Suppressor macrophage treated with lipopolysaccharide for 4 hours (primary cell): ENCODE measurements around the gene HDAC11.
"Not testable (repeated sequence)": the region's sequence is repeated elsewhere in the genome, so short reads cannot be mapped to it uniquely, and the experiment has no call there.

Source experiments
- DNase-seq: peaks from one replicate; pipeline ENCODE4 v3.0.0-alpha.2; 2020

Gene HDAC11

GRCh38 chr3:13479582-13480339 lies at the start of gene HDAC11:
Gene HDAC11, plus strand, starts transcription at chr3:13480306. Its CDS starts 42 bp downstream, at chr3:13480348.
- peak; percentile 99 for DNase-seq

GRCh38 chr3:13430411-13430875 lies 49.7 kb upstream of the HDAC11 start:
- not testable (repeated sequence) for DNase-seq

GRCh38 chr3:13432093-13432492 lies 48.0 kb upstream of the HDAC11 start:
- no peak for DNase-seq

GRCh38 chr3:13433912-13434311 lies 46.2 kb upstream of the HDAC11 start:
- no peak for DNase-seq

- DNase-seq, result not testable (repeated sequence)
Observed at GRCh38 chr3:13436213-13436612, 43.9 kb upstream of the HDAC11 start.

GRCh38 chr3:13440204-13440817 lies 39.8 kb upstream of the HDAC11 start:
- DNase-seq, result no peak

- not testable (repeated sequence) for DNase-seq
Observed at GRCh38 chr3:13442882-13443281, 37.2 kb upstream of the HDAC11 start.

- peak; percentile 6 for DNase-seq
Observed at GRCh38 chr3:13451301-13451673, 28.8 kb upstream of the HDAC11 start.

GRCh38 chr3:13452490-13453335 lies 27.4 kb upstream of the HDAC11 start:
- DNase-seq, result peak; percentile 62

- DNase-seq, result no peak
Observed at GRCh38 chr3:13455644-13456043, 24.5 kb upstream of the HDAC11 start.

GRCh38 chr3:13457593-13457992 lies 22.5 kb upstream of the HDAC11 start:
- DNase-seq, result peak; percentile 19

- DNase-seq, result no peak
Observed at GRCh38 chr3:13459605-13460340, 20.3 kb upstream of the HDAC11 start.

- no peak for DNase-seq
Observed at GRCh38 chr3:13460341-13460736, 19.8 kb upstream of the HDAC11 start.

GRCh38 chr3:13461169-13462124 lies 18.7 kb upstream of the HDAC11 start:
- DNase-seq, result peak; percentile 37

GRCh38 chr3:13462125-13462629 lies 17.9 kb upstream of the HDAC11 start:
- no peak for DNase-seq

GRCh38 chr3:13462822-13463221 lies 17.3 kb upstream of the HDAC11 start:
- no peak for DNase-seq

- DNase-seq, result no peak
Observed at GRCh38 chr3:13463618-13464400, 16.3 kb upstream of the HDAC11 start.

GRCh38 chr3:13465236-13465873 lies 14.8 kb upstream of the HDAC11 start:
- no peak for DNase-seq

GRCh38 chr3:13466781-13467180 lies 13.3 kb upstream of the HDAC11 start:
- DNase-seq, result no peak
